Measurements from ENCODE around the gene ANXA2R. TPM values are rescaled to one million over a fixed set of nuclear protein-coding genes. Genes with fewer than 3 reads are reported as not detected.
"Not testable (repeated sequence)": the region's sequence is repeated elsewhere in the genome, so short reads cannot be mapped to it uniquely, and the experiment has no call there.

Gene ANXA2R
- total RNA-seq (1 to 10 TPM; 1.1 to 2.7 (median 1.7) TPM), polyA plus RNA-seq (1 to 10 TPM; 1.2 to 1.6 TPM)
- long read RNA-seq, donor 1, partial matches to known transcripts, result 0 of 2 reads
- long read RNA-seq, donor 1, other reads (novel, unspliced or antisense), result 0 of 2 reads
- long read RNA-seq, donor 2, partial matches to known transcripts, result 0 of 1 reads
- long read RNA-seq, donor 2, other reads (novel, unspliced or antisense), result 0 of 1 reads
- long read RNA-seq, donor 3, partial matches to known transcripts, result 0 of 2 reads
- long read RNA-seq, donor 3, other reads (novel, unspliced or antisense), result 1 of 2 reads

- WGBS, 3 donors, result 10 to 15% (median 12%) methylated on average over 47 of the region's 47 CpGs
- Histone ChIP-seq H3K4me3 (peak within 1 kb of the TSS; percentile 61), H3K27ac (peak within 1 kb of the TSS in 1 of 2 donors; percentile 92), H3K36me3 (no peaks in the 10 kb centered on the region), H3K27me3 (no peaks in the 10 kb centered on the region), H3K4me1 (ENCODE audit: insufficient read depth) (no peaks in the 10 kb centered on the region), H3K9me3 (no peaks in the 10 kb centered on the region)
- TF ChIP-seq CTCF (IDR thresholded peaks at IDR 0.05) (peak; percentile 54 to 64 (median 58)), EP300 (IDR thresholded peaks at IDR 0.05) (no peak)
- intact Hi-C loops (cut with DNase I), result loop anchor here in 2 of 4 donors (2.0 to 5.0 kb wide), 4 partner anchors 26 to 48 kb away; no protein-coding TSS in a partner anchor
- peak; percentile 75 to 85 (median 77) for DNase-seq
Measured at GRCh38 chr5:43040287-43041098, at the start of gene ANXA2R. Gene ANXA2R, minus strand, starts transcription at chr5:43040319. Its CDS starts 273 bp downstream, at chr5:43040046.

GRCh38 chr5:43086118-43086908 is 46.2 kb upstream of the ANXA2R start:
- H3K9me3 ChIP-seq; H3K4me1 ChIP-seq (ENCODE audit: insufficient read depth); DNase-seq; H3K4me3 ChIP-seq; intact Hi-C loops (cut with DNase I); H3K36me3 ChIP-seq; H3K27me3 ChIP-seq; H3K27ac ChIP-seq: not testable (repeated sequence)
- WGBS, 3 donors, result 93 to 96% (median 94%) methylated on average over 2 to 3 of the region's 5 CpGs

- TF ChIP-seq EP300 (IDR thresholded peaks at IDR 0.05) (no peak), CTCF (IDR thresholded peaks at IDR 0.05) (no peak), POLR2A (IDR thresholded peaks at IDR 0.05) (no peak)
- DNase-seq, result no peak
- intact Hi-C loops (cut with DNase I), result no loop called here
- 95 to 99% (median 98%) methylated on average over 5 of the region's 5 CpGs for WGBS, 3 donors
- Histone ChIP-seq H3K9me3 (no peaks in the 10 kb centered on the region), H3K27ac (no peak overlapping the region), H3K4me3 (no peak overlapping the region), H3K4me1 (ENCODE audit: insufficient read depth) (no peaks in the 10 kb centered on the region), H3K27me3 (no peaks in the 10 kb centered on the region), H3K36me3 (no peaks in the 10 kb centered on the region)
Measured at GRCh38 chr5:43085453-43085852, 45.3 kb upstream of the ANXA2R start.

- H3K4me1 ChIP-seq (ENCODE audit: insufficient read depth); DNase-seq; H3K27ac ChIP-seq; H3K9me3 ChIP-seq; intact Hi-C loops (cut with DNase I); H3K27me3 ChIP-seq; H3K36me3 ChIP-seq; H3K4me3 ChIP-seq: not testable (repeated sequence)
- WGBS, 3 donors, result 97 to 98% (median 97%) methylated on average over 7 of the region's 7 CpGs
Measured at GRCh38 chr5:43084468-43084867, 44.3 kb upstream of the ANXA2R start.

- WGBS, 3 donors, result 92 to 94% (median 93%) methylated on average over 2 of the region's 2 CpGs
- not testable (repeated sequence) for DNase-seq, H3K36me3 ChIP-seq
Measured at GRCh38 chr5:43081345-43081744, 41.2 kb upstream of the ANXA2R start.

More at GRCh38 chr5:43081345-43081744, 41.2 kb upstream of the ANXA2R start:
- H3K4me1 ChIP-seq (ENCODE audit: insufficient read depth); H3K9me3 ChIP-seq; H3K4me3 ChIP-seq; H3K27ac ChIP-seq; H3K27me3 ChIP-seq; intact Hi-C loops (cut with DNase I): not testable (repeated sequence)

Data from ovary (tissue), 10 donors.